NCI-H748 (cell line): ENCODE results near the gene PNMA8B.
"Not testable (repeated sequence)": the region's sequence is repeated elsewhere in the genome, so short reads cannot be mapped to it uniquely, and the experiment has no call there.

Source experiments
- DNase-seq: peaks from one replicate; lab custom pipeline; 2025; ENCODE audit not compliant: unreplicated experiment; lab: John Stamatoyannopoulos, UW

Gene PNMA8B, protein sequence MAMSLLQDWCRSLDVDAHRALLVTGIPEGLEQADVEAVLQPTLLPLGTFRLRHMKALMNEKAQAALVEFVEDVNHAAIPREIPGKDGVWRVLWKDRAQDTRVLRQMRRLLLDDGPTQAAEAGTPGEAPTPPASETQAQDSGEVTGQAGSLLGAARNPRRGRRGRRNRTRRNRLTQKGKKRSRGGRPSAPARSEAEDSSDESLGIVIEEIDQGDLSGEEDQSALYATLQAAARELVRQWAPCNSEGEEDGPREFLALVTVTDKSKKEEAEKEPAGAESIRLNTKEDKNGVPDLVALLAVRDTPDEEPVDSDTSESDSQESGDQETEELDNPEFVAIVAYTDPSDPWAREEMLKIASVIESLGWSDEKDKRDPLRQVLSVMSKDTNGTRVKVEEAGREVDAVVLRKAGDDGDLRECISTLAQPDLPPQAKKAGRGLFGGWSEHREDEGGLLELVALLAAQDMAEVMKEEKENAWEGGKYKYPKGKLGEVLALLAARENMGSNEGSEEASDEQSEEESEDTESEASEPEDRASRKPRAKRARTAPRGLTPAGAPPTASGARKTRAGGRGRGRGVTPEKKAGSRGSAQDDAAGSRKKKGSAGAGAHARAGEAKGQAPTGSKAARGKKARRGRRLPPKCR

DNA sequence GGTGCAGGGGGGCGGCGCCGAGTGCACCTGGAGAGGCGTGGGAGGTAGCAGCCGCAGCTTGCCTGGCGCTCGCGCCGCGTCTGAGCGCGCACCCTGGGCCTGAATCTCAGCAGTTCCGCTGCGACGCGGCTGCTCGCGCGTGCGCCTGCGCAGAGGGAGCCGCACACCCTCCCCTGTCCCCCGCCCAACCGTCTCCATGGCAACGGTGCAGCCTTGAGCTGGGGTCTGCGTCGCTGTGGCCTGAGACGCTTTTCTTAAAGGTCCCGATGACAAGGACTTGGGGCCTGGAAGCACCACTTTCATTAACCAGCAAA lies at the start of gene PNMA8B:
PNMA8B (minus strand) TSS at position 82 of the 314 bp plus-strand sequence. CDS start 402 bp downstream, outside the sequence.
- peak; percentile 98 for DNase-seq

DNA sequence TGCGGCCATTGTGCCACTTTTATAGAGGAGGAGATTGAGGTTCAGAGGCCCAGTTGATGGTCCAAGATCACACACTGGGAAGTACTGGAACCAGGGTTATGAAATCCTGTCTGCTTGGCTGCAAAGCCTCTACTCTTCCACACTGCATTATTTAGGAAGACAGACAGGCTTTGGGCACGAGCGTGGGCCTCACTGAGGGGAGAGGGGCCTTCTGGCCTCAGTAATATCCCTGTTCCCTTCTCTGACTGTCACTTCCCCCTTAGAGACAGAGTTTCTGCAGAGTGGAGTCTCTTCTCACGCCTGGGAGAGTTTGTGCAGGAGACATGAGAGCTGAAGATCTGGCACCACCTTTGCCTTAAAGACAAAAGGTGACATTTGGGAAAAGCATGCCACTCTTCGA lies 49.0 kb upstream of the PNMA8B start:
- no peak for DNase-seq

DNA sequence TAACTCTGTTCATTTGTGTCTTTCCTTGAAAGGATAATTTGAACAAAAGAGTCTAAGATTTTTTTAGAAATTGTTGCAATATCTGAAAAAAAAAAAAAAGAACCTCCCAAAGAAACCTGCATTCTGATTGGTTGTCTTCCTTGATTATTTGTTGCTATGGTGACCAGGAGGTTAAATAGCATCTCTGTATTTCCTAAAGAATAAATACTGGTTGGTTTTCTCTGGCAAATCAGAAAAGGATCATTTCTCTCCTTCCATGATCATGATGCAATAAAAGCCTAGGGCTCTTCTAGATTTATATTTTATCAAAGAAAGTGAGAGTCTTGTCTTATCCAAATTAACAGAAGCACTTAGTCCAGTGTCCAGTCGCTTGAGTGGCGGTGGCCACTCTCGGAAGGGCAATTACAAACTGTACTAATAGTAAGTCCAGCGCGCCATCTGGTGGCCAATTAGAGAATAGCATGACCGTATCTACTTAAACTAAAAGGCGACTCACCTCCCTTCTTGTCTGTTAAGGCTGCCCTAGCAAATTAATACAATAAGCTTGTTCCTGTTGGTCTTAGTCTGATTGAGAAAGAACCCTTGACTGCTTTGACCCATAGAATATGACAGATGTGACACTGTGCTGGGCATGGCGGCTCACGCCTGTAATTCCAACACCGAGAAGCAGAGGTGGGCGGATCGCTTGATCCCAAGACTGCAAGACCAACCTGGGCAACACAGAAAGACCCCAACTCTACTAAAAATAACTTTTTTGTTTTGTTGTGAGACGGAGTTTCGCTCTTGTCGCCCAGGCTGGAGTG lies 47.0 kb upstream of the PNMA8B start:
- DNase-seq: peak; percentile 96

DNA sequence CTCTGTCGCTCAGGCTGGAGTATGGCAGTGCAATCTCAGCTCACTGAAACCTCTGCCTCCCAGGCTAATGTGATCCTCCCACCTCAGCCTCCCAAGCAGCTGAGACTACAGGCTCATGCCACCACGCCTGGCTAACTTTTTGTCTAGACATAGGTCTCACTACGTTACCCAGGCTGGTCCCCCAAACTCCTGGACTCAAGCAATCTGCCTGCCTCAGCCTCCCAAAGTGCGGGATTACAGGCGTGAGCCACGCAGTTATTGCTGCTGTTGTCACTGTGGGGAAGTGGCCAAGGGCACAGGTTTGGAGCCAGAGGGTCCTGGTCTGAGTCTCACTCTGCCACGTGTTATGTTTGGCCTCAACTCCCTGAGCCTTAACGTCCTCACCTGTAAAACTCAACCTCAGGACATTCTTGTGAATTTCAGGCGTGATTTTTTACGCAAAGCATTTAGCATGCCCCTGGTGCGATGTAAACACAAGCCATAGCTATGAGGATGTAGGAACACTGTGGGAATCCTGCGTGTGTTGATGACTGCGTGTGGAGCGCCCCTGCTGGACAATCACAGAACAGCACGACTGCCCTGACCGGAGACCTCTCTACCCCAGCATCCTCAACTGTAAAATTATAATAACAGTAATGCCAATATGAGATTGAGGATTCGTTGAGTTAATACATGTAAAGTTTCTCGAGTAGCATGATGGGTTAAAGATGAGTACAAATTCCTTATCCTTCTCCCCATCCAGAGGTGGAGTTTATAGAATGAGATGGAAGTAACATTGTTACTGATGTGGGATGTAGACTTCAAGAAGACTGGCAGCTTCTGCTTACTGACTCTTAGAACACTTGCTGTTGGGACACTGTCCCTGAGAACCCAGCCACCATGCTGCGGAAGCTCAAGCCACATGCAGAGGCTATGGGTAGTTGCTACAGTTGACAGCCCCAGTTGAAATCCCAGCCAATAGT lies 41.8 kb upstream of the PNMA8B start:
- peak; percentile 56 for DNase-seq

DNA sequence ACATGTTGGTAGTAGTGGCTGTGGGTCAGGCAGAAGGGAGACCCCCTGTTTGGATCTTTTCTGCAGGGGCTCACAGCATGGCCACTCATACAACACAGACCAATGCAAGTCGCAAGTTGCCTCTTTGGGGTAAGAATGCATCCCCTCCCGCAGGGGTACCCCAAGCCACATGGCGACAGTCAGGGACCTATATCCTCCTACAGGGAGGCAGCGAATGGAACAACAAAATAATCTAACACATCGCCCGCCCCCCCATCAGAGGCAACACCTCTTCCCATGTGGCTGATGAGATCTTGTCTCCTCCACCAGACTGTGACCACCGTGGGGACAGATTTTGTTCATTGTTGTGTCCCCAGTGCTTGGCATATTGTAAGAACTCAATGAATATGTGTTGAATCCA lies 40.7 kb upstream of the PNMA8B start:
- DNase-seq: no peak

DNA sequence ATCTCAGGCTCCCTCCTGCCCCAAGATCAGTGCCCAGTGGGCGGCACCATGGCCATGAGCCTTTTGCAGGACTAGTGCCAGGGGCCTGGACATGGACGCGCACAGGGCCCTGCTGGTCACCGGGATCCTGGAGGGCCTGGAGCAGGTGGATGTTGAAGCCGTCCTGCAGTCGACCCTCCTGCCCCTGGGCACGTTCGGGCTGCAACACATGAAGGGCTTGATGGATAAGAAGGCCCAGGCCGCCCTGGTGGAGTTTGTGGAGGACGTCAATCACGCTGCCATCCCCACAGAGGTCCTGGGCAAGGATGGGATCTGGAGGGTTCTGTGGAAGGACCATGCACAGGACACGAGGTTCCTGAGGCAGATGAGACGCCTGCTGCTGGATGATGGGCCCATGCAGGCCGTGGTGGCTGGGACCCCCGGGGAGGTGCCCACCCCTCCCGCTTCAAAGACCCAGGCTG lies 38.0 kb upstream of the PNMA8B start:
- DNase-seq: no peak

DNA sequence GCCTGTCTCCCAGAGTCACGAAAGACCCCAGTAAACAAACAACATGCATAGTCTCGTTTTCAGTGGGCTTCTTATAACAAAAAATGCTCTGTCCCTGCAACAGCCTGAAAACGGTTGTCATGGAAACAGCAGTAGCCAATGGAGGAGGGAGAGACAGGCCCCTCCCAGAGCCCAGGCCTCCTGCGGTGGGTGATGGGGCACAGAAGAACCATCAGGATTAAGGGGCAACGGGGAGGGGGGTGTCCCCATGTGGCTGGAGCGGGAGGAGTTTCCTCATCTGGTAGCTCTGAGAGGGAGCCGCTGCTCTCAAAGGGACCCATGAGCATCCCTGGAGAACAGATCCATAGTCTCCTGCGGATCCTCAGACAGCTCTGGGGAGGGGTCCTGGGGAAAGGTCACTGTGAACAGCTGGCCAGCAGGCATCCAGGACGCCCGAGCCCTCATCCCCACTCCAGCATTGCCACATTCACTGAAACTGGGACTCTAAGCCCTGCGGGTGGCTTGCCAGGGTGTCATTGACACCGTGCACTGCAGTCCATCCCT lies 37.5 kb upstream of the PNMA8B start:
- peak; percentile 37 for DNase-seq

DNA sequence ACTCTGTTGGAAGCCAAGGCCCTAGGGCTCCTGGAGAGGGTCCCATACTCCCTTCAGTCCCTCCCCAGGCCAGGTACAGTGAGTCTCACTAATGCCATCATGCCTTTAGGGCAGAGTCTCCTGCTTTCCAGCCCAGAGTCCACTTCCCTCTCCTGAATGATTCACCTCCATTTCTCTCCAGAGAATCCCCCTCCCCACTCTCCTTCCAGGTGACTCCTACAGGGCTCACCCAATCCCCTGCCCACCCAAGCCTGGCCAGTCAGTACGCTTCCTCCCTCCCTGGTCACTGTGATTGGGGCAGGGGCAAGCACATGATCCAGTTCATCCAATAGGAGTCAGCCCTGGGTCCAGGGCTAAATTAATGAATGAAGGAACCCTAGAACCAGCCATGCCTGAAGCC lies 35.0 kb upstream of the PNMA8B start:
- DNase-seq: no peak

DNA sequence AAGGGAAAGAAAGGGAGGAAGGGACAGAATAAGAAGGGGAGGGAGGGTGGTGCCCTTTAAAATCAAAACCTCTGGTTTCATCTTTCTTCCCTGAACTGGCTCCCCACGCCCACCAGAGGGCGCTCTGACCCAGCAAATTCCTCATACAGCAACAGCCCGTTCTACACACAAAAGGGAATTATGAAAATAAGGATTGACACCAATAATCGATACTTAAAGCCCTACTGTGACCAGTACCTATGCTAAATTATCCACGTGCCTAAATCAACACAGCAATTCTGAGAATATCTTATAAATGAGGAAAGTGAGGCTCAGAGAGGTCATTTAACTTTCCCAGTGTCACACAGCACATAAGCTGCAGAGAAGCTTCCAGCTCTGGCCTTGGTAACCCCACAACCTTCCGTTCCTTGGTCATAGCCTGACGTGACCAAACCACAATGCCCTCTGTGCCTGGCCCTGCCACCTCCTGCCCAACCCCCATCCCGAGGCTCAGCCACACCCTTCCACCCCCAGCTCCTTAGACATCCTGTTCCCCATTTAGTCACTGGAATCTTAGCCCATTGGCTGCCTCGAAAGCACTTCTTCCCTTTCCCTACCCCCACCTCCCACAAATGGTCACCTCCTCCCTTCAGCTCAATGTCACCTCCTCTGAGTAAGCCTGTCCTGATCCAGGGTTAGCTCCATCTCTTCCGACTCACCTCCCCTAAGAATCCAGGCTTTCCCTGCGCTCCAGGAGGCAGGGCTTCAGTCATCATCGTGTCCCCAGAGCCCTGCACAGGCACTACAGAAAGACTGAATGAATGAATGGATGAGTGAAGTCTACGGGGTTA lies 34.2 kb upstream of the PNMA8B start:
- DNase-seq: peak; percentile 59

DNA sequence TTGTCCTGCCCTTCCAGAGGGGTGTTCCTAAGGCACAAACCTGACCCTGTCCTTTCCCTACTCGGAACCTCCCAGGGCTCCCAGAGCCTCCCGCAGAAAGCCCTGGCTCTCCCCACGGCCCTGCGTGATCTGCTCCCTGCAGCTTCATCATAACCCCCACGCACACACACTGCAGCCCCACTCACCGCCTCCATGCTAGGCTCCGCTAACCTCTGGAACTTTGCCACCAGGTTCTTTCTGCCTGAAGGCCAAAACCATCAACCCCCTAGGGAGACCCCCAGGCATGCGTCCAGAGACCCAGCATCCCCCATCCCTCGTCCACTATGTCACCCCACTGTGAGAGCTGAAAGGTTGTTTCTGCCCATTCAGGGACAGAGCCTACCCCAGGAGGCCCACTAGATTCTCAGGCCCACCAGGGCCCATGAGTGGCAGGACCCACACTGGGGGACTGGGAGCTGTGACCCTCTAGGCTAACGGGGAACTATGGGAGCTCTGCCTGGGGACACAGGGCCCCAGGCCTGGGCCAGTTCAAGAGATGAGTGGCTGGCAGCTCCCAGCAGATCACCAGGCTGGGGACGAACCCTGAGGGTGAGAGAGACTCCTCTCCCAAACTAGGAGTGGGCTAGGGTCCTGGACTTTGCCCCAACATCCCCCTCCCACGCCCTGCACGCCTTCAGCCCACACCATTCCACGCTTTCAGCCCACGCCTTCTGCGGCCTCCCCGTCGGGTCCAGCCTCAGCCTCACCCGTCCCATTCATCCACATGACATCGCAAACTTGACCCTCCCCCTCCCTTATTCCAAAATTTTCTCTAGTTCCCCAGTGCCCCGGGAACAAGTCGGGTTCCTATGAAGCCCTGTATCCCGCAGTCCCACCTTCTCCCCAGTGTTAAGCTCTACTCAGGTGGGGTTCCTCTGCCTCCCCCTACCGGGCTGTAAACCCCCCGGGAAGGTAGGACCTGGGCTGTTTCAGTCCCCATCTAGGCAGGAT lies 33.2 kb upstream of the PNMA8B start:
- no peak for DNase-seq

DNA sequence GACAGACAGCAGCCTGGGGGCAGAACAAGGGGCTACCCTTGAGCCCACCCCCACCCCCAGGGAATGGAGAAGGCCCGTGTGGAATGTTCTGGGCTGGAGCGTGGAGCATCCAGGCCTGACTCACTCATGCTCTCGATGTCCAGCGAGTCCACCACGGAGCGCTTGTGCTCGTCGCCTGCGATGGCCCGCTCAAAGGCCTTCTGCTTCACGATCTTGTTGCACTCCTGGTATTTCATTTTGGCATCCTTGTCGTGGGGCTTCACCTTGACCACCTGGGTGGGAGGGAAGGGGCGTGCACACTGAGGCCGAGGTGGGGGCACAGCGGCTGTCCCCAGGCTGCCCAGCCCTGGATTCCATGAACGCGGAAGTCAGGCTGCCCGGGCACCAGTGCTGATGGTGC lies 31.1 kb upstream of the PNMA8B start:
- not testable (repeated sequence) for DNase-seq

DNA sequence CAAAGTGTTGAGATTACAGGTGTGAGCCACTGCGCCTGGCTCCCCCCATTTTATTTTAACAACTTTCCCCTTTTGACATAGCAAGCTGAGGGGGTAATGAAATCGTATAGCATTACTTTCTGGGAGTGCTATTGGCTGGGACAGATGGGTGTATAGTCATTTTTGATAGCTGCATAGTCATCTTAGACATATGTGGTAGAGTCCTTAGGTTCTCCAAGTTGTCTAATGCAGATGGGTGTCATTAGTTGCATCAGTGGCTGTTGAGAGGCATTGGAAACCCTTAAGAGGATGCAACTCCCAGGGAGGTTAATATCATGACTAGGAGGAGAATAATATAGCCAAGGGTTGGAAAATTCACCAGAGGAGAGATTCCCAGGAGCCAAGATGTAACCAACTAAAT lies 28.6 kb upstream of the PNMA8B start:
- no peak for DNase-seq

DNA sequence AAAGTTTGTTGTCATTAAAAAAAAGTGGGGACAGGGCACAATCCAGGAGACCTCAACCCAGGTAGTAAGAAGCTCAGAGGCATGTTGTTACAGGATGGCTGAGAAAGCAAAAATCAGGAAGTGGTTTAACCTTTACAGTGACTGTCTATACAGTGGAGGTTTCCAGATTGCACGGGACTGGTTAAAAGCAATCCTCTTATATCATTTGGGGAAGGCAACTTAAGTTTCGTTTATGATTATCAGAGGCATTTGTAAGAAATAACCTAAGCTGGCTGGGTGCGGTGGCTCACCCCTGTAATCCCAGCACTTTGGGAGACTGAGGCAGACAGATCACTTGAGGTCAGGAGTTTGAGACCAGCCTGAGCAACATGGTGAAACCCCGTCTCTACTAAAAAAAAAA lies 27.3 kb upstream of the PNMA8B start:
- DNase-seq: not testable (repeated sequence)

DNA sequence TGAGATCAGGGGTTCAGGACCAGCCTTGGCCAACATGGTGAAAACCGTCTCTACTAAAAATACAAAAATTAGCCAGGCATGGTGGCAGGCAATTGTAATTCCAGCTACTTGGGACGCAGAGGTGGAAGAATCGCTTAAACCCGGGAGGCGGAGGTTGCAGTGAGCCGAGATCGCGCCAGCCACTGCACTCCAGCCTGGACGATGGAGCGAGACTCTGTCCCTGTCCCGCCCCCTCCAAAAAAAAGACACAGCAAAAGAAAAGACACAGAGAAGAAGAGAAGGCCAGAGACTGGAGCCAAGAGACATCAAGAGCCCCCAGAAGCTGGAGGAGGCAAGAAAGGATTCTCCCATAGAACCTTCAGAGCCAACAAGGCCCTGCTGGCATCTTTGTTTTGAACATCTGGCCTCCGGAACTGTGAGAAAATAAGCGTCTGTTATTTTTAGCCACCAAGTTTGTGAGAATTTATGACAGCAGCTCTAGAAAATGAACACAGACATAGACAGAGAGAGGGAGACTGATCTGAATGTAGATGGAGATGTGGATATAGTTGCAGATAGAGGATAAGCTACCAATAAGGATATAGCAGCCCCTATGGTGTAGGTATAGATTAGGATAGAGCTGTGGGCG lies 25.7 kb upstream of the PNMA8B start:
- DNase-seq: no peak

DNA sequence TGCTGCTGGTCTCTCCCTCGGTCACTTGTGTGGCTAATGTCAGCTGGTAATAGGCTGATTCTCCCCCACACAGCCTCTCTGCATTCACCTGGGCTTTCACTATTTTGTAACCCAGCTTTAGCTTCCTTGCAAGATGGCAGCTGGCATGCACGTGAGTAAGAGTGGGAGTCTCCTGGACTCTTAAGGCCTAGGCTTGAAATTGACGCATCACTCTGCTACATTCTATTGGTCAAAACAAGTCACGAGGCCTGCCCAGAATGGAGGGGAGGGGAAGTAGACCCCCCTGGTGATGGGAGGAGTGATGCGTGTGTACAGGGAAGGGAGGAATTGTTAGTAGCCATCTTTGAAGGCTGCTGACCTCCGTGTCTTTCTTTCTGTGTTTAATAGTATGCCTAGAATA lies 24.9 kb upstream of the PNMA8B start:
- DNase-seq: no peak

DNA sequence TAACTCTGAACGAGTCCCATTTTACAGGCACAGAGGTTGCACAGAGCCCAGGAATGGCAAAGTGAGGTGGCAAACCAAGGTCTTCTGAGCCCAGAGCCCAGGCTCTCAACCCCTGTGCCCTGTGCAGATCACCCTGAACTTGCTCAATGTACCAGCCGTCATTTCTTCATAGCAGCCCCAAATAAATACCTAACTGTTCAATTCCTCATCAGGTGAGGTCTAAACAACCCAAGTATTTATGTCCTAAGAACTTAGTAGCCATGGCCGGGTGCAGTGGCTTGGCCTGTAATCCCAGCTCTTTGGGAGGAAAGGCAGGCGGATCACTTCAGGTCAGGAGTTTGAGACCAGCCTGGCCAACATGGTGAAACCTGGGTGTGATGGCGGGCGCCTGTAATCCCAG lies 21.8 kb upstream of the PNMA8B start:
- DNase-seq: no peak

DNA sequence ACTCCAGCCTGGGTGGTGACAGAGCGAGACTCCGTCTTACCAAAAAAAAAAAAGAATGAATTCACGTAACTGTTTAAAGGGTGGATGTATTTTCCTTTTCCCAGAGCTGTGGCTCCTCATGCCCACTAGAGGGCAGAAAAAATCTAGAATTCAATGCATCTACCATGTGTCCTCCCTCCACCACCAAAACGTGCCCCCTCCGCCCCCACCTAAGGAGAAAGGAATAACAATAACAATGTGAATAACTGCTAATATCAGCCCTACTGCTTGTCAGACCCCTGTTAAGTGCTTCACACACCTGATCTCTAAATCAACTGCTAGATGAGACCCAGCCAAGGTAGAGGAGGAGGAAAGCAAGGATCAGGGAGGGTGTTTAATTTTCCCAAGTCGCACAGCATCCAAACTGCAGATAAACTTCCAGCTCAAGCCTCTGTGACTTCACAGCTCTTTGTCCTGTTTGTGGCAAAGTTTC lies 20.2 kb upstream of the PNMA8B start:
- peak; percentile 44 for DNase-seq

DNA sequence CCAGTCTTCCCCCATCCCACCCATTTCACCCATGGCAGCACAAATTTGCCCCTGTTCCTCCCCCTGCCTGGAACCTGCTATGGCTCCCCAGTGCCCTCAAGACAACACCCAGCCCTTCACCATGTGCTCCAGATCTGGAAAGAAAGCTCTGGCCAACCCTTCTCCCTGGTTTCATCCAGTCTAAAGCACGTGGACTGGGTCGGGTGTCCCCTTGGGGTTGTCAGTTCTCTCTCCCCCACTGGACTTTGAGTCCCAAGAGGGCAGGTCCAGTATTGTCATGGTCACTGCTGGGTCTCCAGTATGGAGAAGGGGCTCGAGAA lies 19.6 kb upstream of the PNMA8B start:
- no peak for DNase-seq
